Measurements from ENCODE around the gene ARHGAP1.

DNA sequence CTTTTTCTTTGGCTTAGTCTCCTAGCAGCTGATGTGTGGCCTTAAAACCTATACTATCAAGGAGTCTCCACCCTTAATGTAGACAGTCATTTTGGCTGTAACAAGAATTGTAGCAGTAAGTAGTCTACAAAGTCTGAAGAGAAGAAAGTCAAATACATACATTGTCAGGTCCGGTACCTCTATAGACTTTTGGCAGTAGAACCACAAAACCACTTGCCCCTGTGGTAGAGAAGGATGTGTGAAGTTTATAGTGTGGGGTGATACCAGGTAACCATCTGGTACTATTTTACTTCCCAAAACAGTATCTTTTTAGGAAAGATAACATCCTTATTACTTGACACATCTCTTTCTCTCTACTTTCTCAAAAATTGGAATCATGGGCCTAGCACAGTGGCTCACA, 67.9 kb downstream of the ARHGAP1 start:
- TF ChIP-seq, protein P1, sequence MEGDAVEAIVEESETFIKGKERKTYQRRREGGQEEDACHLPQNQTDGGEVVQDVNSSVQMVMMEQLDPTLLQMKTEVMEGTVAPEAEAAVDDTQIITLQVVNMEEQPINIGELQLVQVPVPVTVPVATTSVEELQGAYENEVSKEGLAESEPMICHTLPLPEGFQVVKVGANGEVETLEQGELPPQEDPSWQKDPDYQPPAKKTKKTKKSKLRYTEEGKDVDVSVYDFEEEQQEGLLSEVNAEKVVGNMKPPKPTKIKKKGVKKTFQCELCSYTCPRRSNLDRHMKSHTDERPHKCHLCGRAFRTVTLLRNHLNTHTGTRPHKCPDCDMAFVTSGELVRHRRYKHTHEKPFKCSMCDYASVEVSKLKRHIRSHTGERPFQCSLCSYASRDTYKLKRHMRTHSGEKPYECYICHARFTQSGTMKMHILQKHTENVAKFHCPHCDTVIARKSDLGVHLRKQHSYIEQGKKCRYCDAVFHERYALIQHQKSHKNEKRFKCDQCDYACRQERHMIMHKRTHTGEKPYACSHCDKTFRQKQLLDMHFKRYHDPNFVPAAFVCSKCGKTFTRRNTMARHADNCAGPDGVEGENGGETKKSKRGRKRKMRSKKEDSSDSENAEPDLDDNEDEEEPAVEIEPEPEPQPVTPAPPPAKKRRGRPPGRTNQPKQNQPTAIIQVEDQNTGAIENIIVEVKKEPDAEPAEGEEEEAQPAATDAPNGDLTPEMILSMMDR (IDR thresholded peaks at IDR 0.05): no peak
- no peak for TF ChIP-seq ZFX (IDR thresholded peaks at IDR 0.05; ENCODE audit: borderline replicate concordance)
